Stimulated activated CD4-positive, alpha-beta T cell treated with anti-CD3 and anti-CD28 coated beads, Interleukin-4, amount 100 ng/mL, for 48 hours (primary cell): ENCODE measurements around the gene NCS1.
"Not testable (repeated sequence)": the region's sequence is repeated elsewhere in the genome, so short reads cannot be mapped to it uniquely, and the experiment has no call there.

Experiments used
- DNase-seq, 2 donors: peaks; one replicate each; pipeline ENCODE4 v3.0.0-alpha.2; 2020; ENCODE audit warnings: low read depth in 2 of 2

Gene NCS1

GRCh38 chr9:130262771-130263170, 90.6 kb downstream of the NCS1 start:
- no peak for DNase-seq

- DNase-seq: no peak
These were observed 91.6 kb downstream of the NCS1 start for GRCh38 chr9:130263601-130264413.

GRCh38 chr9:130264414-130265350, 92.5 kb downstream of the NCS1 start:
- no peak for DNase-seq

- no peak for DNase-seq
These were observed 93.4 kb downstream of the NCS1 start, which contains the start of gene HMCN2 for GRCh38 chr9:130265431-130266235. HMCN2 (plus strand) TSS chr9:130265760; CDS start chr9:130265879, 119 bp downstream.

GRCh38 chr9:130266236-130267098, 94.3 kb downstream of the NCS1 start:
- no peak for DNase-seq

- DNase-seq: no peak
These were observed 95.7 kb downstream of the NCS1 start for GRCh38 chr9:130267930-130268329.

GRCh38 chr9:130268521-130269211, 96.5 kb downstream of the NCS1 start:
- DNase-seq: no peak

GRCh38 chr9:130271473-130271872, 99.3 kb downstream of the NCS1 start:
- no peak for DNase-seq

GRCh38 chr9:130275156-130275555, 103.0 kb downstream of the NCS1 start:
- no peak for DNase-seq

GRCh38 chr9:130276121-130276520, 103.9 kb downstream of the NCS1 start:
- no peak for DNase-seq

- DNase-seq: no peak
These were observed 104.8 kb downstream of the NCS1 start for GRCh38 chr9:130276955-130277354.

GRCh38 chr9:130277525-130277924, 105.3 kb downstream of the NCS1 start:
- not testable (repeated sequence) for DNase-seq

GRCh38 chr9:130283539-130284248, 111.5 kb downstream of the NCS1 start:
- no peak for DNase-seq

- DNase-seq: no peak
These were observed 112.0 kb downstream of the NCS1 start for GRCh38 chr9:130284249-130284625.

- DNase-seq: no peak
These were observed 112.5 kb downstream of the NCS1 start for GRCh38 chr9:130284690-130285089.

- no peak for DNase-seq
These were observed 113.1 kb downstream of the NCS1 start for GRCh38 chr9:130285271-130285670.

GRCh38 chr9:130286072-130286770, 114.0 kb downstream of the NCS1 start:
- DNase-seq: no peak
